NCI-H2196 (cell line): ENCODE measurements around the gene RAPGEF4.
"Not testable (repeated sequence)": the region's sequence is repeated elsewhere in the genome, so short reads cannot be mapped to it uniquely, and the experiment has no call there.

Experiments used
- DNase-seq: peaks from one replicate; lab custom pipeline; 2025; ENCODE audit not compliant: unreplicated experiment; lab: John Stamatoyannopoulos, UW

Gene RAPGEF4

DNA sequence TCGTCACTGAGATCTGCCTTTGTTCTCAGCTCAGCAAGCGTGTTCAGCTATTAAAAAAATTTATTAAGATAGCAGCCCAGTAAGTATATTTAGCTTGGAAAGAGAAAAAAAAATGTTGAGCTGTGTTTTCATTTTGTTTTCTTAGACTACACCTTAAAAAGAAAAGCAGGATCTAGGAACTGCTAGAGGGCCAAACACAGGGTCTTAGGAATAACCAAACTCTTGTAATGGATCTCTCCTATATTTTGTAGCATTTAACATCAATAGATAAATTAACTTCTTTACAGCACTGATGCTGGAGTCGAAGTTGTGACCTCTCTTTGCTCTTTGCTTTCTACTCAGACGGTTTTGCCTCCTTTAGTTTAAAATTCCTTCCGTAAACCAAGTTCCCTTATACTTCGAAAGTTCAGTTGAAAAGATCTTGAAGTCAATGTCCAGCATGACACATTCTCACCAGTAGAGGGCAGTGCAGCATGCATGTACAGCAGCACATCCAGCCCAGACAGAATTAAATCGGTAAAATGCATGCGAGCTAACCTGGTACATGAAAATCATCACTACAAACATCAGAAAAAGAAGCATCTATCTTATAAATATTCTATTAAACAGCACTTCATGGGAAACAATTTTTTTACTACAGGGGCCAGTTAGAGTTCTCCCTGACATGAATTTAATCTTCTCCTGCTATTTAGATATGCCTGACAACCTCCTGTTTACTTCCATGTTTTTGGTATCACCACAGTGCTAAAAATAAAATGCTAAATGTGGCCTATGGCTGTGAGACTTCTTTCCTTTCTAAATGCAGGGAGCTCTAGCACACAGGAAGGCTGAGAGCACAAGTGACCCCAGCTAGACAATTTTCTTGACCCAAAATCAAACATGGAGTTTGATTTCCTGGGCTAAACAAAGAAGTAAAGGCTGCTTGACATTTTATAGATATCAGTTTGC lies 291.8 kb downstream of the RAPGEF4 start:
- peak; percentile 84 for DNase-seq

DNA sequence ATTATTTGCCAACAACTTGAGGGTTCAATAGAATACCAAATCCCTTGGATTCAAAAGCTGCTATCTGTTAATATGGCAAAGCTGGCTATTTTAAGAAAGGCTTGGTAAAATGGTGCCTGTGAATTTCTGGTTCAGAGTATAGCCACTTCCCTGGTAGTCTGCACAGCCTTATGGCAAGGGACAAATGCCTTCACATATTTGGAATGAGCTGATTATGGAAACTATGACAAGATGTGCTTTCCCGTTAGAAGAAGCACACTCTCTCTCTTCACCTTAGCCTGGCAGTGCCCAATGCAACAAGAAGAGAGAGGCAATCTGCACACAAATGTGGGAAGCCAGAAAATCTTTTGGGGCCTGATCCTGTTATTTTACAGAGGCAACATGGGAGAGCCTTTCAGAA lies 292.5 kb downstream of the RAPGEF4 start:
- DNase-seq: no peak

DNA sequence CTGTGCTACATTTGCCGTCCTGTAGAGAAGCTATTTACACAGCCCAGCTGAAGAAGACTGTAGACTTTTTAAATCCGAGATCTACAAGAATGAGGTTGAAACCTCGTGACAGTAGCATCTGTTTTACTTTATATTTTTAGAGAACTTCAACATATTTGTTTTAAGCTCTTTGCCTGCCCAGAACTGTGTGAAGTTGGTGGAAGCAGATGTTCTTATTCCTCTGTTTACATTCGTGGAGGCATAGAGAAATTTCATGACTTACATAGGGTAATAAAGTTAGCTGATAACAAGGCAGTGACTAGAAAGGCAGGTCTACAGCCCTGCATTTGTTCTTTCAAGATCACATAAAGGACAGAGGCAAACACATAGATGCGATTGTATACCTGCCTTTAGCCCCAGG lies 293.0 kb downstream of the RAPGEF4 start:
- no peak for DNase-seq

DNA sequence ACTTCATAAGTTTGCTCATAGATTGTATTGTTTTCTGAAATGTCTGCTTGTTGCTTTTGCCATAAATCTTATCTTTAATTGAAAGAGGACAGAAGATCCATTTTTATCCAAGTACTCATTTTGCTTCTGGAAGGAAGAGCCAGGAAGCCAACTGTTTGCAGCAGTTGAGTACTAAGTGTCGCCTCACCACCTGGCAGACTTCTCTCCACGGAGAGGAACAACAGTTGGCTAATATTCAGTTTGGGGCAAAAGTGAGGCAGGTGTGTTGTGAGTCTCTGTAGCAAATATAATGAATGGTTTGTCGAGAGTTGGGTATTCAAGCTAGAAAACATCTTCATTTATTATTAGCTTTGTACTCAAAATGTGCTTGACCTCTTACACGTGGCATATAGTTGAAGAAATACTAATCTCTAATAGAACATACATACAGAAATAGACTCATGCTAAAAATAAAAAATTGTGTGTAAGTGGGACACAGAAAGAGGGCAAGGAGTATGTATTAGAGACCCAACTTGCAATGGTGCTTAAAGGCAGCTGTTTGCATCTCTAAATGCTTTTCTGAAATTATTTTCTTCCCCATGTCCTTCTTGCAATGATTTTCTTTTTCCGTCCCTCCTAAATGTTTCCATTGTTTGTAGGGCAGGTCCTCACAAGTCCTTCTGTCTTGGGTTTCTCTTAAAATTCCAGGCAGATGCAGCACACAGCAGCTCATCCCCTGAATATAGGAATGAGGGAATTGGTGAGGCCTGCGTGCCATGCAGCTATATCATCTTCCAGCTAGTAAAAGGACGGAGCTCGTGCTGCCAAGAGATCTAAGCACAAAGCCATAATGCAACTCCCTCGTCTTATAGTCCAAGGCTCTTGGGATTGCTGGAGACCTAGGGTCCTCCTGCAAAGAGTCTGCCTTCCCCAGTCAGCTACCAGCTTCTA lies 295.2 kb downstream of the RAPGEF4 start:
- no peak for DNase-seq

DNA sequence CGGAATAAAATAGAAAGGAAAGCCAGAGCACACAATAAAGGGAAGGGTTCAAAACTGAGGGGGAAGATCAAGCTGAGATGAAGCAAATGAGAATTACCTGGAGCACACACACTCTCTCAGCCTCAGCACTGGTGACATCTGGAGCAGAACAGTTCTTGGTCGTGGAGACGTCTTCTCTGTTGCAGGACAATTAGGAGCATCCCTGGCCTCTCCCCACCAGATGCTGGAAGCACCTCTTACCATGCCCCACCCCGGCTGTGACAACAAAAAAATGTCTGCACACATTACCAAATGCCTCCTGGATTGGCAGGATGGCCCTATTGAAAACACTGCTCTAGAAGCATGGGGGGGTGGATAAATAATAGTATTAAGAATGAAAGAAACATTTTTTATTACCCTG lies 296.4 kb downstream of the RAPGEF4 start:
- DNase-seq: no peak

DNA sequence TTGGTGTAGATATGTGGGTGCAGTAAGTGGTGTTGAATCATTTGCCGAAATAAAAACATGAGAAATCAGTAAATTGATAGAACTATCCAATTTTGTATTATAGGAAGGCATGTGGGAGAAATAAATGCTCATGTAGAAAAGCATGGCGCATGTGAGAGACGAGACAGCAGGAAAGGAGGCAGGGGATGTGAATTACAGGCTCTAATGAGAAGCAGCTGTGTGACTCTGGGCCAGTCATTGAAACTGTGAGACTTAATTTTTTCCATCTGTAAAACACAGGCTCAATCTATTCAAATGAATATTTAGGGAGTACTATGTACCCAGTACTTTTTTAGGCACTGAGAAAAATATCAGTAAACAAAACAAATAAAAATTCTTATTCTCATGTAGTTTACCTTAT lies 297.4 kb downstream of the RAPGEF4 start:
- DNase-seq: no peak

DNA sequence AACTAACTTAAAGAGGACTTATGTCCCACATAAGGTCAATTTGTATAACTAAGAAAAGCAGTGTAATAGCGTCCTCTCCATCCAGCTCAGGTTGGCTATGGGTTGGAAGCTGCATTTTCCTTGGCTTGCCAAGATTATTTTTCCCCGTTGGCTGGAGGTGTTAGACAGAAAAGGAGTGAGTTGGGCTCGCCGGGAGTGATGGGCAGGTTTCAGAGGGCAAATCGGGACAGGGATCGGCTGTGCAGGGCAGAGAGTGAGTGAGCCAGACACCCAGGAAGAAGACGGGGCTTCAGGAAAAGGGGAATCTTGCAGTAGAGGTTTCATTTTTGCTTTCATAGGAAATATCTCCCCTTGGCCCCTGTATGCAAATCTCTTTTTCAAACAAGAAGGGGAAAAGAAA lies 298.5 kb downstream of the RAPGEF4 start:
- DNase-seq: no peak

DNA sequence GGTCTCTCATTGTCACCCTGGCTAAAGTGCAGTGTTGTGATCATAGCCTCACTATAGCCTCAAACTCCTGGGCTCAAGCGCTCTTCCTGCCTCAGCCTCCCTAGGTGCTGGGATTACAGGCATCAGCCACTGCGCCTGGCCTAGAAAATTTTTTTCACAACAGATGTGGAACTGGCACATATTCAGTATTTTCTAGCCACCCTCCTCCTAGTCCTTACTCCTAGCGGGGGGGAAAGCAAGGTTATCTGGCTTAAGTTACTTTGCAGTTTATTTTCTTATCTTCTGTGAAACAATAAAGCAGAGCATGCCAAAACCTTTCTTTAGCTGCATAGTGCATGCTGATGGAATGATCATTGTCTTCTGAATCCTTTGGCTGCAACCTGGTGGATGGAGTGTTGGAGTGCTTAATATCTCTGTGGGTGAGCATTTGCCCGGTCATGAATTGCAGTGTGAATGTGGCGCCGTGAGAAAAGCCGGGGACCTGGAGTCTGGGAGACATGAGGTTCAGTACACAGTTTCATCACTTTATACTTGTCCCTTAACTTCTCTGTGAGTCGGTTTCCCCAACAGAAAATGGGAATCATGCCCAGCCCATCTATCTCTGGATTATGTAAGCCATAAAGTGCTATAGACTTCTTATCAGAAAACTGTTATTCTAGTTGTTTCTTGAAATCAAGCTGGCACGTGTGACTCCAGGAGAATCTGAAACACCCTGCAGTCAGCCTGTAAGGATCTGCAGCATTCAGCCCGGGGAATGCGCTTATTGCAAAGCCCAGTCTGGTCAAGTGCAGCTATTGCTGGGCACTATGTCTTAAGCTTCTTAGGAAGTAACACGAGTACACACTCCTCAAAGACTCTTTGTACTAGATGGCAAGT lies 301.8 kb downstream of the RAPGEF4 start:
- no peak for DNase-seq

DNA sequence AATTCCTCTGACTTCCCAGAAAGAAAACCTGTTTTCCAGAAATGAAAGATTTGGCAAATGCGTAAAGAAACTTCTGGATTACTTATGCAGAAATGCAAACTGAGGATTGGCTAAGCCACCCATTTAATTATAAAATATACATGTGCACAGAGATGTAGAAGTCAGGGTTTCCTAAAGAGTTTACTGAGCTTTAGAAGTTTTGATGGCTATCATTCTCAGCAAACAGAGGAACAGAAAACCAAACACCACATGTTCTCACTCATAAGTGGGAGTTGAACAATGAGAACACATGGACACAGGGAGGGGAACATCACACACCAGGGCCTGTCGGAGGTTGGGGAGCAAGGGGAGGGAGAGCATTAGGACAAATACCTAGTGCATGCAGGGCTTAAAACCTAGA lies 302.6 kb downstream of the RAPGEF4 start:
- DNase-seq: not testable (repeated sequence)

DNA sequence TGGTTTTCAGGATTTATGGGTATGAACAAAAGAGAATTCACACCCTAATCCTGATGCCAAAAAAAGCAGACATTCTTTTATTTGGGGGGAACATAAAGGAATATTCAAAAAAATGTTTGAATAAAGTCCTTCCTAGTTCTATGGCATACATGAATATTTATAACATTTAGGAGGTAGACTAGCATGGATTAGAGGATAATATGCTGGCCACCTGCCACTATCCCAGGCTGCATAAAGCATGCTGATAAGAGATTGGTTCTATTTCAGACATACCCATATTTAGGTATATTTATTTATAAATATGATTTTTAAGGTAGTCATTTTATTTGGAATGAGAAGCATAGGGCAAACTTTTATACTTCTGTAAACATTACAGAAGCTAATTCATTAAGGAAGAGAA lies 305.1 kb downstream of the RAPGEF4 start:
- no peak for DNase-seq

DNA sequence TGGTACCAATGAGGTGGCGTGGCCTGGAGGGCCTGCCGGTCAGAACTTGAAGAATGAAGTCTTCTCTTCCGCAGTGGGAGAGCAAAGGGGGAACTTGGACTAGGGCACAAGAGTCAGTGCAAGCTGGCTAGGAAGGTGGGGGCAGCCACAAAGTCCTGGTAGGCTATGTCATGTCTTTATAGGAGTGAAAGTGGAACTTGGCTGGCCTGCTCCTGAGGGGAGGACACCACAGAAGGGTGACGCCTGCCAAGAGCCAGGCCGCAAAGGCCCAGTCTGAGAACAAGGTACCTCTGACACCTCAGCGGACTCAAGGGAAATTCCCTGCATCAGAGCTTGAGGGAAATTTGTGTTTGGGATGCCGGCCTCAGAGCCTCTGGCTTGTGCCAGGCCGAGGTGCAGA lies 307.8 kb downstream of the RAPGEF4 start:
- no peak for DNase-seq

DNA sequence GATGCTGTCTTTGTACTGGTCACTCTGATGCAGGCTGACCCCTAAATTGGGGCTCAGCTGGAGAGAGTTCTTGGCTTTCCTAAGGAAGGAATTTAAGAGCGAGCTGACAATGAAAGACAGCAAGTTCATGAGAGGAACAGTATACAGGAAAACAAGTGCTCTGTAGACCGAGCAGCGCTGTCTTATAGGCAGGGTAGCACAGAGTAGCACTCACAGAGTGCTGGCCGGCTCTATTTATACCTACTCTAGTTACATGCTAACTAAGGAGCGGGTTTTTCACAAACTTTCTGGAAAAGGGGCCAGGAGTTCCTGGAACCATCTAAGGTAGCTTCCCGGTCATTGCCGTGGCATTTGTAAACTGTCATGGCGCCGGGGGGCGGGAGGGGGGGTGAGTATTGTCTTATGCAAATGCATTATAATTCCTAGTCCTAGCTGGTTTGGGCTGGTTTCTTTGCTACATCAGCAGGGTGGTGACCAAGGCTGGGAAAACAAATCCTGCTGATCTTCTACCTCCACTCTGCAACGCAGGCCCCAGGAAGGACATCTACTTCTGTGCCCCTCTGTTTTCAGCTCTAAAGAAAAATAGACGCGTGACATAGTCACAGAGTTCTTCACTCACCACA lies 308.4 kb downstream of the RAPGEF4 start:
- no peak for DNase-seq

DNA sequence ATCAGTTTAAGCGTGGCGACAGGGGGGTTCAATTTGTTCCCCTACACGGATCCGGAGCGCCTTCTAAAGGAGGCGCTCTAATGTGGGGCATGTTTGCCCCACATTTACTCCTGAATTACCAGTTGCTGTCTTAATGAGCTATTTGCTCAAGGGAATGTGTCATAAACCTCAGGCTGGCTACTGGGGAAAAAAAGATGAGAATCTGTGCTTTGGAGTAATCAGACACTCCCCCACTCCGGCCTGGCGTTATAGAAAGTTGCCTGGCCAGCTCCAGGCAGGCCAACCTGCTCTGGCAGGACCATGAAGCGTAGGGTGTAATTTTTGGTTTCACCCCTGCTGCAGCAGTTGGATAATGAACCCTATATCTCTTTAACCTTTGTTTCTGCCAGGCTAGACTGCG lies 309.0 kb downstream of the RAPGEF4 start:
- no peak for DNase-seq

DNA sequence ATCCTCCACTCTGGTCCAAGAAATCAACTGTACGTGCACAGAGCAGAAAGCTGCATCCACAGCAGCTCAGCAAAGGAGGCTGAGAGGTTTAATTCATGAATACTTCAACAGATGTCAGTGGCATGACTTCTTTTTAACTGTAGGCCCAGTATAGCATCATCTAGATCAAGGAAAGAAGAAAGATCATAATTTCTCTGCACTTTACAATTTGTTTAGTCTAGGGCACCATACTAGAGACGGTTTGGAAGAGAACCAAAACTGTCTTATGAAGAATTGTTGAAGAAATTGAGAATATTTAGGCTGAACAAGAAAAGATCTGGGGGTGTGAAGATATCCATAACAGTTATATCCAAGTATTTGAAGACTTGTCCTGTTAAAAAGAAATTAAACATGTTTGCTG lies 309.5 kb downstream of the RAPGEF4 start:
- no peak for DNase-seq

DNA sequence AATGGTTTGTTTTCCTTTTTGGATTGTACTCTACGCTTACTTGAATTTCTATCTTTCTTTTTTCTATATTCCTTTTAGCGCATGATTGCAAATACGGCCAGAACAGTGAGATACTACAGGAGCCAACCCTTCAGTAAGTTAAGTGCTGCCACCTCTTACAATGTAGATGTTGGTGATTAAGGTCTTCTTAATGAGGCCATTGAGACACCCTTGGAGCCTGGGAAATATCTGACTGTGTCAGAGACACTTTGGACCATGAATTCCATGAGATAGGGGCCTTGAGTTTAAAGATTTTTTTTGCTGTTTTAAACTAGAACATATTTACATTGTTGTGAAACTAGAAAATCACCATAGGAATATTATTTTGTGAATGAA lies 312.9 kb downstream of the RAPGEF4 start:
- no peak for DNase-seq

DNA sequence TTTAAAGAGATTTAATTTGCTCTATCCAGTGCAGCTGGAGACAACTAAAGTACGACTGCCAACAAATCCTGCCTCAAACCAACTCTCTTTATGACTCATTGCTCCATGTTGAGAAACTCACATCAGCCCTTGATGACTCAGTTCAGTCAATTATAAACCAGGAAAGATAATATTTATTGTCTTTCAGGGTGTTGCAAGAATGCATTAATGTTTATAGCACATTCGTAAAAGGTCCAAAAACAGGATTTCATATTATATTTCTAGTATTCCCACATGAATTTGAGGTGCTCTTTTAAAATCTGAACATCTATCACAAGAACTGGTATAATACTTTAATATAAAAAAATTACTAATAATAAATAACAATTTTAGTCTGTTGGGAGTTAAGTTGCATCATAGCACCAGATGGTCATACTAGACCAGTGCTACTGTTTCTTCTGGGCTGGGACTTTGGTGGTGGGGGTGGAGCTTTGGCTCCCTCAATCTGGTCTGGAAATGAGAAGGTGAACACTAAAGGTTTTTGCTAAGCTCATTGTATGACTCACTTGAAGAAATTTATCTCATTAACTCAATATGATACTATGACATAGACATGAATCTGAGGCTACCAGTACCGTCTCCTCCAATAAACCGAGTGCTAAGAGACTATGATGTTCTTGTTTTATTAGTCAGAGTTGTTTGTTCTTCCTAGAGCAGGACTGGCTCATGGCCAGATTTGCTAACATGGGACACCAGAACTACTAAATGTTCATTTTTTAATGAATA lies 313.4 kb downstream of the RAPGEF4 start:
- DNase-seq: peak; percentile 57

DNA sequence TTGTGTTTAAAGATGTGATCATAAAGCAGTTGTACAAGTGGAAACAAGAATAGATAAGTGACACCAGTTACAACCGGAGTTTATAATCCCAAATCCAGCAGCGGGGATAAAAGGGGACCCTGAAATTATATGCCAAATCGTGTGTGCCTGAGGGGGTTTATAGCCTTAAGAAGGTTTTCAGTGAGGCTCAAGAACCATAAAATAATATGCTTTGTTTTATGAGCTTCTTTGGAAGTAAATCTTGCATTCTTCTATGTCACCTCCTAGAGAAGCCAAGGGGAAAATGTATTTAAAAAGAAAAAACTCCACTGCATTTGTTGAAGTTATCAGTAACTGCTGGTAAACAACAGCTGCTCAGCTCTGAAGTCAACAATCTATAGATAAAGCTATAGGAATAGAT lies 314.2 kb downstream of the RAPGEF4 start:
- DNase-seq: no peak

DNA sequence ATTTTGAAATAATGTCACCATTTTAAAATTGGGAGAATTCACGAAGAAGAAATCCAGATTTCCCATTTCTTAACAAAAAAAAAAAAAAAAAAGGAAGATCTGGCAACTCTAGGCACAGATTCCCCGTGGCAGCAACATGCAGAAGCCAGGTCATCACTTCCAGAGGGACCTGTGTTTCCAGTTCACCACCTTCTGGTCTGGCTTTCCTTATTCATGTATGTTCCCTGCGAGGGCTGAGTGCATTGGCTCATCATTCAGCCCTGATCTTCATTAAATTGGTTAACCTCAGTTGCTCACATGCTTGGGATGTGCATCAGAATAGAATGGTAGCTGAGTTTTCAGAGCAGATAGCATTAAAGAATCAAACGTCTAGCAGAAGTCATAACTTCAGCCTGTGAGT lies 315.0 kb downstream of the RAPGEF4 start:
- DNase-seq: no peak

DNA sequence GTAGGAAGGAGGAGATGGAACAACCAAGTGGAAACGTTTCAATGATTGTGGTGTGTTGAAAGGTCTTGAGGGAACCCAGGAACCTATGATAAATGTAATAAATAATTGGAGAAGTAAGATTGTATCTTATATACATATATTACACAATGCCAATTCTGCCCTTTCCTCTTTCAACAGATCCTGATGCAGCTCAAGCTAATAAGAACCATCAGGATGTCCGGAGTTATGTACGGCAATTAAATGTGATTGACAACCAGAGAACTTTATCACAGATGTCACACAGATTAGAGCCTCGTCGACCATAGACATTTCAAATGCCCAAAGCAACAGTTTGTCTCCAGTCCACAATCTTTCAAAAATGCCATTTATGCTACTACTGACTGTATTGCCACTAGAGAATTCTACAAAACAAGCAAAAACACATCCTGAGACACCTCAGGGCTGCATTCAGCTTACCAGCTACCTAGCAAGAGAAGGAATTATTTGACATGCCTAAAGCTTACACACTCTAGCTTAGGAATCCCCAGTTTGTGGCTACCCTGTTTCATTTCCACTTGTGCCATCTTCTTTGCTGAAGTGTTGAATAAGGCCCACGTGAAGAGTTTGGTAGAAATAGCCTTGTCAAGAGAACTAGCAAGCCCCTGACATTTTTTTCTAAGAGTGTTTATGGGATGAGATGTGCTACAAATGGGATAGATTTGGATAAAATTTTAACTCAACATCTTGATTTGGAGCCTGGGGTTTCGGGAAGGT lies 316.0 kb downstream of the RAPGEF4 start:
- no peak for DNase-seq
